Epithelial cell of proximal tubule (primary cell): ENCODE data around the gene ASIC1. TPM values are rescaled to one million over a fixed set of nuclear protein-coding genes. Genes with fewer than 3 reads are reported as not detected.
A peak's percentile ranks its signal among the peaks of the same experiment; 100 is the strongest.

Experiments used
- DNase-seq: peaks from one replicate; pipeline ENCODE4 v3.0.0-alpha.2; 2011; ENCODE audit warnings: low read depth
- H3K4me3 ChIP-seq: 2 replicates; pipeline ENCODE4 v1.5.1; 2011; ENCODE audit warnings: low read depth, mild to moderate bottlenecking, low read length
- CTCF ChIP-seq: conservative IDR thresholded peaks from 2 replicates; pipeline ENCODE4 v1.5.1; 2012; ENCODE audit warnings: low read depth, mild to moderate bottlenecking, low read length
- total RNA-seq: library from RNA; depleted of rRNA; stranded (reverse); fragments of >200 nt; gene quantifications from 2 replicates; pipeline ENCODE4 v1.2.3, GENCODE V29; 2015

Gene ASIC1
- total RNA-seq, 1 donor from 2014 or later = 4.0 TPM

- no peak for DNase-seq
- no peak overlapping the region for H3K4me3 ChIP-seq
- TF ChIP-seq CTCF = no peak
These were observed 45.4 kb downstream of the ASIC1 start for GRCh38 chr12:50102646-50103309.

- TF ChIP-seq CTCF = no peak
- DNase-seq = no peak
- H3K4me3 ChIP-seq = no peak overlapping the region
These were observed 46.0 kb downstream of the ASIC1 start for GRCh38 chr12:50103351-50103750.

- no peak for DNase-seq
- TF ChIP-seq CTCF = no peak
- H3K4me3 ChIP-seq = peak within 1 kb of the TSS; percentile 52
These were observed 46.4 kb downstream of the ASIC1 start, which contains the start of gene GPD1 for GRCh38 chr12:50103767-50104321. Gene GPD1 (plus strand): TSS chr12:50104008. CDS start chr12:50104051, 43 bp downstream.

GRCh38 chr12:50104417-50105366 lies 47.3 kb downstream of the ASIC1 start:
- DNase-seq = no peak
- TF ChIP-seq CTCF = no peak
- peak overlapping the region; percentile 52 for H3K4me3 ChIP-seq

- no peak for TF ChIP-seq CTCF
- H3K4me3 ChIP-seq = no peak overlapping the region
- DNase-seq = no peak
These were observed 48.6 kb downstream of the ASIC1 start for GRCh38 chr12:50105913-50106450.

- TF ChIP-seq CTCF = no peak
- no peak overlapping the region for H3K4me3 ChIP-seq
- no peak for DNase-seq
These were observed 49.5 kb downstream of the ASIC1 start for GRCh38 chr12:50106907-50107306.
